Measurements from ENCODE around the gene CCDC88A. TPM values are rescaled to one million over a fixed set of nuclear protein-coding genes. Genes with fewer than 3 reads are reported as not detected.
"Not testable (repeated sequence)": the region's sequence is repeated elsewhere in the genome, so short reads cannot be mapped to it uniquely, and the experiment has no call there.

CCDC88A gene, protein sequence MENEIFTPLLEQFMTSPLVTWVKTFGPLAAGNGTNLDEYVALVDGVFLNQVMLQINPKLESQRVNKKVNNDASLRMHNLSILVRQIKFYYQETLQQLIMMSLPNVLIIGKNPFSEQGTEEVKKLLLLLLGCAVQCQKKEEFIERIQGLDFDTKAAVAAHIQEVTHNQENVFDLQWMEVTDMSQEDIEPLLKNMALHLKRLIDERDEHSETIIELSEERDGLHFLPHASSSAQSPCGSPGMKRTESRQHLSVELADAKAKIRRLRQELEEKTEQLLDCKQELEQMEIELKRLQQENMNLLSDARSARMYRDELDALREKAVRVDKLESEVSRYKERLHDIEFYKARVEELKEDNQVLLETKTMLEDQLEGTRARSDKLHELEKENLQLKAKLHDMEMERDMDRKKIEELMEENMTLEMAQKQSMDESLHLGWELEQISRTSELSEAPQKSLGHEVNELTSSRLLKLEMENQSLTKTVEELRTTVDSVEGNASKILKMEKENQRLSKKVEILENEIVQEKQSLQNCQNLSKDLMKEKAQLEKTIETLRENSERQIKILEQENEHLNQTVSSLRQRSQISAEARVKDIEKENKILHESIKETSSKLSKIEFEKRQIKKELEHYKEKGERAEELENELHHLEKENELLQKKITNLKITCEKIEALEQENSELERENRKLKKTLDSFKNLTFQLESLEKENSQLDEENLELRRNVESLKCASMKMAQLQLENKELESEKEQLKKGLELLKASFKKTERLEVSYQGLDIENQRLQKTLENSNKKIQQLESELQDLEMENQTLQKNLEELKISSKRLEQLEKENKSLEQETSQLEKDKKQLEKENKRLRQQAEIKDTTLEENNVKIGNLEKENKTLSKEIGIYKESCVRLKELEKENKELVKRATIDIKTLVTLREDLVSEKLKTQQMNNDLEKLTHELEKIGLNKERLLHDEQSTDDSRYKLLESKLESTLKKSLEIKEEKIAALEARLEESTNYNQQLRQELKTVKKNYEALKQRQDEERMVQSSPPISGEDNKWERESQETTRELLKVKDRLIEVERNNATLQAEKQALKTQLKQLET (N-terminal part only)
- polyA plus RNA-seq (ENCODE audit: insufficient read length in 12 of 12), result 100 to 1,000 TPM in 3 of 12 donors, 10 to 100 TPM in 9; 43.3 to 229 (median 73.6) TPM
- long read RNA-seq, donor 1, full-length matches to known transcripts, result 4 of 18 reads
- long read RNA-seq, donor 1, partial matches to known transcripts, result 14 of 18 reads
- long read RNA-seq, donor 1, other reads (novel, unspliced or antisense), result 0 of 18 reads
- long read RNA-seq, donor 2, partial matches to known transcripts, result 5 of 7 reads
- long read RNA-seq, donor 2, other reads (novel, unspliced or antisense), result 0 of 7 reads
- long read RNA-seq, donor 3, full-length matches to known transcripts, result 2 of 10 reads
- long read RNA-seq, donor 3, partial matches to known transcripts, result 8 of 10 reads
- long read RNA-seq, donor 3, other reads (novel, unspliced or antisense), result 0 of 10 reads
- long read RNA-seq, donor 4, partial matches to known transcripts, result 11 of 13 reads
- long read RNA-seq, donor 4, other reads (novel, unspliced or antisense), result 0 of 13 reads
- long read RNA-seq, donor 5, full-length matches to known transcripts, result 8 of 8 reads
- long read RNA-seq, donor 5, partial matches to known transcripts, result 0 of 8 reads
- long read RNA-seq, donor 5, other reads (novel, unspliced or antisense), result 0 of 8 reads
- long read RNA-seq, donor 6, full-length matches to known transcripts, result 4 of 47 reads
- long read RNA-seq, donor 6, partial matches to known transcripts, result 32 of 47 reads
- long read RNA-seq, donor 6, other reads (novel, unspliced or antisense), result 11 of 47 reads
- long read RNA-seq, donor 7, full-length matches to known transcripts, result 3 of 12 reads
- long read RNA-seq, donor 7, partial matches to known transcripts, result 9 of 12 reads
- long read RNA-seq, donor 7, other reads (novel, unspliced or antisense), result 0 of 12 reads
- long read RNA-seq, donor 8, full-length matches to known transcripts, result 10 of 20 reads
- long read RNA-seq, donor 8, partial matches to known transcripts, result 10 of 20 reads
- long read RNA-seq, donor 8, other reads (novel, unspliced or antisense), result 0 of 20 reads
- long read RNA-seq, donor 9, partial matches to known transcripts, result 5 of 7 reads
- long read RNA-seq, donor 9, other reads (novel, unspliced or antisense), result 0 of 7 reads
- long read RNA-seq, donor 10, full-length matches to known transcripts, result 4 of 4 reads
- long read RNA-seq, donor 10, partial matches to known transcripts, result 0 of 4 reads
- long read RNA-seq, donor 10, other reads (novel, unspliced or antisense), result 0 of 4 reads
- long read RNA-seq, donor 11, partial matches to known transcripts, result 15 of 18 reads
- long read RNA-seq, donor 11, other reads (novel, unspliced or antisense), result 0 of 18 reads

DNA sequence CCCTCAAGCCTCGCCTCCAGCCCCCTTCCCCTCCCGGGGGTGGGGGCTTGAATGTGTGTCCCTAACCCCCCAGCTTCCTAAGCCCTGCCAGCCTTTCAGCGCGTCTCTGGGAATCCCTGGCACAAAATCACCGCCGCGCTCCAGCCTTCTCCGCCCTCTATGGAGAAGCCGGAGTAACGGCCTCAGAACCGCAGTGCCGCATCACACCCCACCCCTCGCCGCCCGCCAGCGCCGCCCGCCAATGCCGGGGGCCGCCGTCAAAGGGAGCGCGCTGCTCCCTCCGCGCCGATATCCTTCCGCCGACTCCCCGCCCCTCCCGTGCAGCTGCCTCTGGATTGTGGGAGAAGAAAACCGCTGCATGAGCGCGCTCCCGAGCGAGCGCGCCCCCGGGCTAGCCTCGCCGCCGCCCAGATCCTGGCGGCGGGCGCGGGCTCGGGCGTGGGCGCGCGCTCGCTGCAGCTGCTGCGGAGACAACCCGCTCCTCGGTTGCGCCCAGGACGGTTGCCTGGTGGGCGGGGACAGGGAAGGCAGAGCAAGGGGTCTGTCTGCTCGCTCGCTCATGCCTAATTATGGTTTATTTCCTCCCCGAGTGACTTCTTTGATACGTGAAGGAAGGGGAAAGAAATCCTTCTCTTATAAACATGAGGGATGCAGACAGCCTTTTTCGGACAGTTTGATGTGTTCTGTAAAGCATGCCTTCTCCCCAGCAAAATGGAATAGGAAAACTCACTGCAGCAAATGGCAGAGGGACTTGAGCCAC is at the start of gene CCDC88A:
Gene CCDC88A (minus strand): TSS at position 178 of the 760 bp plus-strand sequence. CDS start 777 bp downstream, outside the sequence.
- peak; percentile 98 for DNase-seq

DNA sequence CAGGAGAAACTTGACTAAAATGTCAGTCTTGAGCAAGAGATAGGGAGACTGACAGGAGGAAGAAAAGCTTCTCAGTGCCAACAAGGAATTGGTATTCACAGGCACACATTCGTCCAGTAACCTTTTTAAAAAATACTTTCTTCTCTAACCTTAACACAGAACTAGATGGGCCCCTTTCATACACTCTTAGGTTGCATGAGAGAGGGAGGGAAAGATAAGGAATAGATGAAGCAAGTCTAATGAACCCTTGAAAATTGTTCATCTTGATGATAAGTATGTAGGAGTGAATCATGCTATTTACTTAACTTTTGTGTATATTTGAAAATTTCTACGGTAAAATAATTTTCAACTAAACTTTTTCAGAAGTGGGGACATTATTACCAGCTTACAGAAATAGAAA is 42.0 kb upstream of the CCDC88A start:
- no peak for DNase-seq

DNA sequence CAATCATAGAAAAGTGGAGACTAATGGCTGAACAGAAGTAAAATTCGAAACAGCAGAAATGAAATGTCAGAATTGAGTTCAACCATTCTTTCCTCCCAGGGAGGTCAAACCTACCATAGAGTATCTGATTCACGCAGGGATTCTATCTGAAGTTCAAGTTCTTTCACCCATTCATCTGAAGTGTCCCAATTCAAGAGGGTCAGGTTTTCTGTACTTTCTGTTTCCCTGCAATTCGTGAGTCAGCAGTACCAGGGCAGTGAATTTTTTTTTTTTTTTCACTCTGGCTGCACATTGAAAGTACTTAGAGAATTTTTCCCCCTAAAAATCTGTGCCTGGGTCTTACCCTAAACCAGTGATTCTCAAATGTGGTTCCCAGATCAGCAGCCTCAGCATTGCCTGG is 40.9 kb upstream of the CCDC88A start:
- no peak for DNase-seq

DNA sequence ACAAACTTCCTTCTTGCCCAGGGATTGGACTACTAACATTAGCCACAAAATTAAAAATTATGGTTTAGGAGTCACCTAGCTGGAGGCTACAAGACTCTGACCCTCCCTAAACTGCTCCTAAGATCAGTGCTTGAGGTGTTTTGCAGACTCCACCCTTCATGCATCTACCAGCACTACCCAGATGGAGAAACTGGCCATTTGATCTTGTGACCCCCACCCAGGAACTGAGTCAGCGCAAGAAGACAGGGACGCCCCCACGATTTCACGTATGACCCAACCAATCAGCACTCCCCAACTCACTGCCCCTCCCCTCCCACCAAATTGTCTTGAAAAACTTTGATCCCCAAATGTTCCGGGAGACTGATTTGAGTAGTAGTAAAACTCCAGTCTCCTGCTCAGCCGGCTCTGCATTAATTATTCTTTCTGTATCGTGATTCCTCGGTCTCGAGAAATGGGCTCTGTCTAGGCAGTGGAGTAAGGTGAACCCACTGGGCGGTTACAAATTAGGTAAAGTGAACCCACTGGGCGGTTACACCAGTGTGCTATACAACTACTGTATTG is 40.1 kb upstream of the CCDC88A start:
- no peak for DNase-seq

DNA sequence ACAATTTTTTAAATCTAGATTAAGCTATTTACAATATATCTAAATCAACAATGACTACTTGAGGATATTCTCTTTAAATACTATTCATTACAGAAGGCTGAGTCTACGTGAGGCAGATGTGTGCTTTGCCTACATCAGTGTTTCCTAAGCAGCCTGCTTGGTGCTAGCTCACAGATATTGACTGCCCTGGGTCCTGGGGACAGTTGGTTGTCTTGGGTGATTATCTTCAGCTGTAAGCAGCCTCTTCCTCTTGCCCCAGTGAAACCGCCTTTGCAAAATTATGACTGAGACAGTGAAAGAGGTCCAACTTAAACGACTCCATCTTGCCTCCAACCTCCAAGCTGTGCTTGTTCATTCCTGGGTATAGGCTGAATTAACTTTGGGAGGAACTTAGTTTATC is 39.6 kb upstream of the CCDC88A start:
- DNase-seq, result no peak

DNA sequence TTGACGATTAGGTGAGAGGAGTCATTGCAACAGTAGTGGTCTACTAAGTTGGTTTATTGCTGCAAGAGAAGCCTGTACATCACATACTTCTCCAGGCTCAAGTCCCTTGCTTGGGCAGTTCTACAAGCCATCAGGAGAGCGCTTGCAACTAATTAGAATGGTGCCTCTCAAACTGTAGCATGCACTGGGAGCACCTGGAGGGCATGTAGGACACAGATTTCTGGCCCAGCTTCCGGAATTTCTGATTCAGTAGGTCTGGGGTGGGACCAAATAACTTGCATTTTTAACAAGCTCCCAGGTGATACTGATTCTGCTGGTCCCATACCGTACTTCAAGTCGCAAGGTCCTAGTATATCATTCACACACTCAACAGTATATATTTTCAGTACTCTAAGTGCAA is 34.5 kb upstream of the CCDC88A start:
- no peak for DNase-seq

DNA sequence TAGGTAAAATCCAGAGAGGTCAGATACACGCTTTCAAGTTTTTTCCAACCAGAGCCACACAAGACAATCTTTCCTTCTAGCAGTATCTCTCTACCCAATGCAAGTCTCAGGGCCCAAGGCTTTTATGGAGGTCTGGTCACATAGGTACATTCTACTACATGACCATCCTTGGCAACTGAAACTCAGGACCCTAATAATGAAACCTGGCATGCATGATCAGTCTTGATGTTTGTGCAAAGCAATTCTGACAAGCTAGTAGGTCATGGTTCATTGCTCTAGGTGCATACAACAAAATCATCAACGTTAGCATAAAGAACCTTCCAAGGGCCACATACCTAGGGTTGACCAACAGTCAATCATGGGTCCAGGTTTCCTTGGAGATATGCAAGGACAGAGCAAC is 33.2 kb upstream of the CCDC88A start:
- no peak for DNase-seq

DNA sequence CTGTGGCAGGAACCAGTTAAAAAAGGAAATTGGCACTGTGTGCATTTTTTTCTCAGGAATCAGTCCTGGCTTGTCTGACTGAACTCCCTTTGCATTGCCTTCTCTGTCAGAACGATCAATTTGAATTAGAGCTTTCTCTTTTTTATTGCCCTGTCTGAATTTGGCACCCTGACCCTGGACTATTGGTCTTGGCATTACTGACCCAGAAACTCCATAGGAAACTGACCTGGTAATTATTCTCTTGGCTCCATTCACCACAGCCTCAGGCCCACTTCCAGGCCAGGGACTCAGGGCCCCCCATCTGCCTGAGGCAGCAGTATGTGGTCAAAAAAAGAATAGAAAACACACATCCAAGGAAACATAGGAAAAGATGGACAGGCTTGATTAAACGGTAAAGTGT is 32.0 kb upstream of the CCDC88A start:
- no peak for DNase-seq

DNA sequence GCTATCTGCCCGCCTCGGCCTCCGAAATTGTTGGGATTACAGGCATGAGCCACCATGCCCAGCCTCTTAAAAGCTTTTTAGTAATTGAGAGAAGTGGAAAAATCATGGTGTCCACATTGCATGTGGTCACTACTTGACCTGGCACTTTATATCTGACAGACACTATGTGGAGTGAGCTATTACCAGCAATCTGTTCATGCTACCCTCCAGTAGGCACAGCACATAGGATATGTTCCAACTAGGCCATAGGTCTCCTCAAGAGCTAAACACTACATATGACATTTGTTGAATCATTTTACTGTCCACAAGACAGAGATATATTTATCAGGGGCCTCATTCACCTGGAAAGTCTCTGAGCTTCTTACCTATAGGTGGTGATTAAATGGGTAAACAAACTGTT is 30.4 kb upstream of the CCDC88A start:
- not testable (repeated sequence) for DNase-seq

DNA sequence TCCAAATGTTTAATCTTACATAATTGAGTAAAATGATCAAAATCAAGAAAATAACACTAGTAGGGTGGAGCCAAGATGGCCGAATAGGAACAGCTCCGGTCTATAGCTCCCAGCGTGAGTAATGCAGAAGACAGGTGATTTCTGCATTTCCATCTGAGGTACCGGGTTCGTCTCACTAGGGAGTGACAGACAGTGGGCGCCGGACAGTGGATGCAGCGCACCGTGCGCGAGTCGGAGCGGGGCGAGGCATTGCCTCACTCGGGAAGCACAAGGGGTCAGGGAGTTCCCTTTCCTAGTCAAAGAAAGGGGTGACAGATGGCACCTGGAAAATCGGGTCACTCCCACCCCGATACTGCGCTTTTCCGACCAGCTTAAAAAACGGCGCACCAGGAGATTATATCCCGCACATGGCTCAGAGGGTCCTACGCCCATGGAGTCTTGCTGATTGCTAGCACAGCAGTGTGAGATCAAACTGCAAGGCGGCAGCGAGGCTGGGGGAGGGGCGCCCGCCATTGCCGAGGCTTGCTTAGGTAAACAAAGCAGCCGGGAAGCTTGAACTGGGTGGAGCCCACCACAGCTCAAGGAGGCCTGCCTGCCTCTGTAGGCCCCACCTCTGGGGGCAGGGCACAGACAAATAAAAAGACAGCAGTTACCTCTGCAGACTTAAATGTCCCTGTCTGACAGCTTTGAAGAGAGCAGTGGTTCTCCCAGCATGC is 22.5 kb upstream of the CCDC88A start:
- not testable (repeated sequence) for DNase-seq

DNA sequence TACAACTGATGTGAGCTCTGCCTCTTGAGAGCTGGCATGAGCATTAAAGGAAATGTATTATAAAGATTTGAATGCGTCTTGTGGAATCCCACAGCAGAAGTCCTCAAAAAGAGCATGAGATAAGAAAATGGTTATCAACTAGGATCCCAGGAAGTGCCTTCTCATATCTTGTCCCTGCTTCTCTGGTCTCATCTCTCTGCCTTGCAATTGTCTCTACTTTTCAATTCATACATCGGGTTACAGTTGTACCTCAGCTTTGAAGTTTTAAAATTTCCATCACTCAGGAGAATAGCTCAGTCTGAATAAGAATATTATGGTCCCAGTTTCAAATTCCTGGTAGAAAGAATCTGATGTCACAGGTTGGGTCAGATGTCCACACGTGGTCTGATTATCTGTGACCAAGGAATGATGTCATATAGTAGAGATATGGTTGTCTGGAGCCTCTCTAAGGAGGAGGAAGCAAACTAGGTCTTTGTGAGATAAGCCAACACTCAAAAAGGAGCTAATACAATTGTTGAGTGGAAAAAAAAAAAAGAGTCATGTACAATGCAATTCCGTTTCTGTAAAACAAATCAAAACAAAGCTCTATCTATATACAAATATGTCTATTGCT is 21.7 kb upstream of the CCDC88A start:
- DNase-seq, result no peak

DNA sequence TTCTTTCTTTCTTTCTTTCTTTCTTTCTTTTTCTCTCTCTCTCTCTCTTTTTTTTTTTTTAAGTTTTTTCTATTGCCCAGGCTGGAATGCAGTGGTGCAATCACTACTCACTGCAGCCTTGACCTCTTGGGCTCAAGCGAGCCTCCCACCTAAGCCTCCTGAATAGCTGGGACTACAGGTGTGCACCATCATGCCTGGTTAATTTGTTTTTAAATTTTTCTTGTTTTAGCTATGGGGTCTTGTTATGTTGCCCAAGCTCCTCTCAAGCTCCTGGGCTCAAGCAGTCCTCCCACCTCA is 19.4 kb upstream of the CCDC88A start:
- no peak for DNase-seq

DNA sequence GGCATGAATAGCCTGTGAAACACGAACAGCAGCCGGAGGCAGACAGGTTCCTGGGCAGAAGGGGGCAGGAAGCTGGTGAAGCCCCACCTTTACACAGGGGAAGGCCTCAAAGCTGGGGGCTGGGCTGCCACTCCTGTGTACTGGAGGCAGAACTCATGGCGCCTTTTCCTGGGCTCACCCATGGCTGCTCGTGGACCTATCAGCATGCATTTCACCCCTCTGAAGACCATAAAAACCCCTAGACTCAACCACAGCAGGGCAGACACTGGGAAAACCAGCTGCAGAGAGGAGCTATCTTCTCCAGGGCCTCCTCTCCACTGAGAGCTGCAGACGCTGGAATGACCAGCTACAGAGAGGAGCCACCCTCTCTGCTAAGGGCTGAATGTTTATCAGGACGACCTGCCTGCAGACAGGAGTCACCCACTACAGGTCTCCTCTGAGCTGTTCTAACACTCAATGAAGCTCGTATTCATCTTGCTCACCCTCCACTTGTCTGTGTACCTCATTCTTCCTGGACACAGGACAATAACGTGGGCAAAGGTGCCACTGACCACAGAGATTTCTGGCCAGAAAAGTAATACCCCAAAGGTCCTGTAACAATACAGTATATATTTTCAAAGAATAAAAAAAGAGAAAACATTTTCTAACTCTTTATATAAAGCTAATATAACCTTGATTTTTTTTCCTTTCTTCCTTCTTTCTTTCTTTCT is 18.9 kb upstream of the CCDC88A start:
- DNase-seq, result no peak

DNA sequence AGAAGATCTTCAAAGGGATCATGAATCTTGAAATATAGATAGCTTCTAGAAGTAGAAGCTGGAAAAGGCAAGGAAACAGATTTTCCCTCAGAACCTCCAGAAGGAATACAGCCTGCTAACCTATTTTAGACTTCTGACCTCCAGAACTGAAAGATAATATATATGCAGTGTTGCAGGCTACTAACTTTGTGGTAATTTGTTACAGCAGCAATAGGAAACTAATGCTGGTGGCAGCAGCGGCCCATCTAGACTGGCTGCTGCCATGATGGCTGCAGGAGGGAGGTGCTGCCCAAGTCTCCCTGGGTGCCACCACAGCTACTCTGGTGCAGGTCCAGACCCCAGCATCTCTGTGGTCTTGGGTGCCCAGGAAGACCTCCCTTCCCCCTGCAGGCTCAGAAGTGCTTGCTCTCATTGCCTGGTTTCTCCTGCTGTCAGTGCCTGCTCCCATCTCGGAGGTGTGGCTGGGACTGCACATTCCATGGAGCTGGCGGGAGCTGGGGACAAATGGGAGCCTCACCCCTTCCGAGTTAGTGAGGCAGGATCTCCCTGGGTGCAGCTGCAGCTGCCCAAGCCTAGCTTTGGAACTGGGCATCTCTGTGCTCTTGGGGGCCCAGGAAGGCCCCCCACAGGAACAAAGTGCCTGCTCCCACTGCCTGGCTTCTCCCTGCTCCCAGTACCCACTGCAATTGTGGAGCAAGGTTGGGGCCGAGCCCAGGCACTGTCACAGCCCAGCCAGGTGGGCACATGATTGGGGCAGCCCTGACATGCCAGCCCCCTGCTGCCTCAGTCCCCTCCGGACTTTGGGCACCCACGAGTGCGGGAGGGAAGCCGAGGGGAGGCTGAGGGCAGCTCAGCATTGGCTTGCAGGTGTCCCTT is 18.1 kb upstream of the CCDC88A start:
- DNase-seq, result no peak

DNA sequence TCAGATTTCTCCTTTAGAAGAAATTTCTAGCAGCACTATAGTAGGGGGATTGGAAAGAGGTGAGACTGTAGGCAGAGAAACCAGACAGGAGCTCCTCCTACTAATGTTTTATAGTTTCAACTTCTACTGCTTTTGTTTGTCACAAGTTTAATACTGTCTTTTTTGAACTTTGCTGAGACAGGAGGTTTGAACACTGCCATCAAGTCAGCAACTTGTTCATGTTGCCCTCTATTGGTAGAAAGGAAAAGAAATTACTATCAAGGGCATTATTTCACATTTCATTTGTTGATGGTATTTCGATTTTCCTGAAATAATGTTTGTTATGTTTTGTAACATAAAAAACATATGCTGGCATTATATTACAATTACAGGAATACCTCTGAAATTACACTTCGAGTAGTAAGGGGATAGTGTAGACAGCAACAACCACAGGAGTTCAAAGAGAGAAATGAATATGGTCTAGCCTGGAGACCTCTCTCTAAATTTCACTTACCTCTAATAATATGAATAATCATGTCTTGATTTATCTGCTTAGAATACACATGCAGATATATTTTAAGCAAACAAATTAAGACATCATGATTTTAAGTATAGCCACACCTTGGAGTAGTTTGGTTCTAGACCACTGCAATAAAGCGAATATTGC is 12.4 kb upstream of the CCDC88A start:
- DNase-seq, result no peak
